Measurements from ENCODE around the gene TRIM2. TPM values are rescaled to one million over a fixed set of nuclear protein-coding genes. Genes with fewer than 3 reads are reported as not detected.
"Not testable (repeated sequence)": the region's sequence is repeated elsewhere in the genome, so short reads cannot be mapped to it uniquely, and the experiment has no call there.

Gene TRIM2
- total and polyA plus RNA-seq, 11 donors = 5.5 to 30.5 (median 18.5) TPM

GRCh38 chr4:153161226-153161963 lies 42.8 kb upstream of the TRIM2 start:
- no peak overlapping the region for H3K4me3 ChIP-seq
- TF ChIP-seq CTCF (IDR thresholded peaks at IDR 0.05) (no peak), POLR2A (IDR thresholded peaks at IDR 0.05) (no peak)
- DNase-seq (no peak), ATAC-seq (no peak)
- H3K9me3 ChIP-seq = peaks cover 0 to 10% (median 0%) of the 10 kb centered on the region in 12 donors
- WGBS, 4 donors = 68 to 81% (median 79%) methylated on average over 7 of the region's 7 CpGs
- no peaks in the 10 kb centered on the region for H3K36me3 ChIP-seq
- no peak overlapping the region for H3K27ac ChIP-seq
- no peaks in the 10 kb centered on the region for H3K4me1 ChIP-seq
- peaks cover 0 to 11% (median 0%) of the 10 kb centered on the region in 9 donors for H3K27me3 ChIP-seq
- intact Hi-C loops (cut with DNase I) = no loop called here

GRCh38 chr4:153165236-153165635 lies 39.0 kb upstream of the TRIM2 start:
- WGBS, 4 donors = 86 to 98% (median 97%) methylated on average over 5 of the region's 5 CpGs
- H3K27ac ChIP-seq; H3K36me3 ChIP-seq; DNase-seq; H3K27me3 ChIP-seq; ATAC-seq; H3K4me3 ChIP-seq; H3K4me1 ChIP-seq; intact Hi-C loops (cut with DNase I): not testable (repeated sequence)
- H3K9me3 ChIP-seq = peaks cover 0 to 10% (median 0%) of the 10 kb centered on the region in 12 donors

- ATAC-seq (no peak), DNase-seq (no peak)
- Histone ChIP-seq H3K27me3 (no peaks in the 10 kb centered on the region), H3K36me3 (no peaks in the 10 kb centered on the region), H3K4me3 (no peak overlapping the region), H3K27ac (no peak overlapping the region), H3K9me3 (peaks cover 0 to 10% (median 0%) of the 10 kb centered on the region in 12 donors), H3K4me1 (no peaks in the 10 kb centered on the region)
- intact Hi-C loops (cut with DNase I) = no loop called here
- WGBS, 4 donors = 65 to 83% (median 77%) methylated on average over 5 of the region's 5 CpGs
- TF ChIP-seq POLR2A (IDR thresholded peaks at IDR 0.05) (no peak), CTCF (IDR thresholded peaks at IDR 0.05) (no peak)
Measured at GRCh38 chr4:153166716-153167501, 37.3 kb upstream of the TRIM2 start.

GRCh38 chr4:153169776-153170175 lies 34.5 kb upstream of the TRIM2 start:
- TF ChIP-seq CTCF (IDR thresholded peaks at IDR 0.05) (no peak), POLR2A (IDR thresholded peaks at IDR 0.05) (no peak)
- H3K9me3 ChIP-seq = peaks cover 0 to 6% (median 0%) of the 10 kb centered on the region in 12 donors
- 66 to 82% (median 75%) methylated on average over 8 of the region's 8 CpGs for WGBS, 4 donors
- ATAC-seq (no peak), DNase-seq (no peak)
- intact Hi-C loops (cut with DNase I) = no loop called here
- no peaks in the 10 kb centered on the region for H3K36me3 ChIP-seq
- no peaks in the 10 kb centered on the region for H3K27me3 ChIP-seq
- H3K4me3 ChIP-seq = no peak overlapping the region
- H3K4me1 ChIP-seq = no peaks in the 10 kb centered on the region
- no peak overlapping the region for H3K27ac ChIP-seq

Measured in heart left ventricle (tissue), 16 donors.